Stimulated activated CD4-positive, alpha-beta T cell treated with anti-CD3 and anti-CD28 coated beads, Interleukin-12 subunit alpha, Interleukin-12 subunit beta, amount 100 ng/mL, for 4 hours (primary cell): Measurements from ENCODE around the gene EID3.
"Not testable (repeated sequence)": the region's sequence is repeated elsewhere in the genome, so short reads cannot be mapped to it uniquely, and the experiment has no call there.

ENCODE experiments used
- DNase-seq: peaks from one replicate; pipeline ENCODE4 v3.0.0-alpha.2; 2020

EID3 gene

DNA sequence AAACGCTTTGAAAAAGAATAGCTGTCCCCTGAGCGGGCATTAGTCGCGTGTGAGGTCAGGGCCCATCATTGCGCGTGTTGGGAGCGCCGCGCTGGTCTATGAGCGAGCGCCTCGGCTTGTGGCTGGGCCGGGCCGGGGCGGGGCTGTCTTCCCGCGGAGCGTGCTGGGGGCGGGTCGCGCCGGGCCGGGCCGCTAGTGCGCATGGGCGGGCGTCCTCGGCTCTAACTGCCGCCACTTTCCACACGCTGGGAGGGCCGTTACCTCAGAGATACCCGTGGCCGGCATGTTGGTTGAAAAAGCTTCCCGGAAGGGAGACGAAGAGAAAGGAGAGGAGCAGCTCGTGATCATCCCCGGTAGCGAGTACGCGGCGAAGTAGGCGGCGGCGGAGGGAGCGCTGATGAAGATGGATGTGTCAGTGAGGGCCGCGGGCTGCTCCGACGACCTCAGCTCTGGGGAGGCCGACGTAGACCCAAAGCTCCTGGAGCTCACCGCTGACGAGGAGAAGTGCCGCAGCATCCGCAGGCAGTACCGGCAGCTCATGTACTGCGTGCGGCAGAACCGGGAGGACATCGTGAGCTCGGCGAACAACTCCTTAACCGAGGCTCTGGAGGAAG is at the start of gene EID3:
TSS of gene EID3 (plus strand) at position 202 of the 614 bp plus-strand sequence. CDS start at position 398, 196 bp downstream.
- peak; percentile 88 for DNase-seq

DNA sequence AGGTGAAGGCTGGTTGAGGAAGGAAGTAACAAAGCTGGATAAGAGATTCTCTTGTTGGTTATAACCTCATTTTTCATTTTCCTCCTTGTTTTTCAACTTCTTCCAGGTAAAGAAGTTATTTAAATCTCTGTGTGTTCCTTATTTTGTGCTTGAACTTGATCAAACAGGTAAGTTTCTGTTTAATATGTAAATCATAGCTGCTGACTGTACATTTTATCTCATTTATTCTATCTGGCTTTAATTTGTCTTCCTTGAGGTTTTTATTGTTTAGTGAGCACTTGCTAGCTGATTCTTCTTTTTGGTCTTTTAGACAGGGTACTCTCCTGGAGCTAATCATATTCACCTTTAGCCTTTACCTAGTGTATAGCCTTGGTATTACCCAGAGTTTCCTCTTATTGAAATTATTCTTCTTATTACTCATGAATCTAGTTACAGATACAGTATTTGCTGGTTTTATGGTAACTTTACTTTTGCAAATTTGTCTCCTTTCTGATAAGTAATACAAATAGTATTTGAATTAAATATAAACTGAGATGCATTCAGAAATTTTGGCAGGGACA is 45.5 kb upstream of the EID3 start:
- no peak for DNase-seq

GRCh38 chr12:104258476-104259067 is 45.0 kb upstream of the EID3 start:
- DNase-seq, result no peak

- no peak for DNase-seq
Observed at GRCh38 chr12:104263026-104263425, 40.5 kb upstream of the EID3 start.

GRCh38 chr12:104263580-104264358 is 39.8 kb upstream of the EID3 start:
- DNase-seq, result no peak

DNA sequence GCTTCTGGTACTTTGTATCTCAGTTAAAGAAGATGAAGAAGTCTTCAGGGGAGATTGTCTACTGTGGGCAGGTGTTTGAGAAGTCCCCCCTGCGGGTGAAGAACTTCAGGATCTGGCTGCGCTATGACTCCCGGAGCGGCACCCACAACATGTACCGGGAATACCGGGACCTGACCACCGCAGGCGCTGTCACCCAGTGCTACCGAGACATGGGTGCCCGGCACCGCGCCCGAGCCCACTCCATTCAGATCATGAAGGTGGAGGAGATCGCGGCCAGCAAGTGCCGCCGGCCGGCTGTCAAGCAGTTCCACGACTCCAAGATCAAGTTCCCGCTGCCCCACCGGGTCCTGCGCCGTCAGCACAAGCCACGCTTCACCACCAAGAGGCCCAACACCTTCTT is 38.1 kb upstream of the EID3 start:
- DNase-seq, result not testable (repeated sequence)

DNA sequence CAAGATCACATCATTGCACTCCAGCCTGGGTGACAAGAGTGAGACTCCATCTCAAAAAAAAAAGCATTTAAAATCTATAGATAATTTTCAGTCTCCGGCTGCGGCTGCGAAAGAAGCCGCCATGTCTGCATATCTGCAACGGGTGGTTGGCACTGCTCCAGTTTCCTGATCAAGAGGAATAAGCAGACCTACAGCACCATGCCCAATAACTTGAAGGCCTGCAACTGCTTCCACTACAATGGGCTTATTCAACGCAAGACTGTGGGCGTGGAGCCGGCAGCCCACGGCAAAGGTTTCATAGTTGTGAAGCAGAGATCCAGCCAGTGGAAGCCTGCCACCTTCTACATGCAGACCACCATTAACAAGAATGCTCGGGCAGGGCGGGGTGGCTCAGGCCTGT is 30.6 kb upstream of the EID3 start:
- no peak for DNase-seq

DNA sequence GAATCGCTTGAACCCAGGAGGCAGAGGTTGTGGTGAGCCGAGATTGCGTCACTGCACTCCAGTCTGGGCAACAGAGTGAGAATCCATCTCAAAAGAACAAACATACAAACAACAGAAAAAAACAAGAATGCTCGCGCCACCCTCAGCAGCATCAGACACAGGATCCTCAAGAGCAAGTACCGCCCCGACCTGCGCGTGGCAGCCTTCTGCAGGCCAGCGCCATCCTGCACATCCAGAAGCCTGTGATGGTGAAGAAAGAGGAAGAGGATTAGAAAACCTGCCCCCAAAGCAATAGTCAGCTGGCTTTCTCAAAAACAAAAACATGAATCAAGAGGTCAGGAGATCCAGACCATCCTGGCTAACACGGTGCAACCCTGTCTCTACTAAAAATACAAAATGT is 30.0 kb upstream of the EID3 start:
- DNase-seq, result no peak

DNA sequence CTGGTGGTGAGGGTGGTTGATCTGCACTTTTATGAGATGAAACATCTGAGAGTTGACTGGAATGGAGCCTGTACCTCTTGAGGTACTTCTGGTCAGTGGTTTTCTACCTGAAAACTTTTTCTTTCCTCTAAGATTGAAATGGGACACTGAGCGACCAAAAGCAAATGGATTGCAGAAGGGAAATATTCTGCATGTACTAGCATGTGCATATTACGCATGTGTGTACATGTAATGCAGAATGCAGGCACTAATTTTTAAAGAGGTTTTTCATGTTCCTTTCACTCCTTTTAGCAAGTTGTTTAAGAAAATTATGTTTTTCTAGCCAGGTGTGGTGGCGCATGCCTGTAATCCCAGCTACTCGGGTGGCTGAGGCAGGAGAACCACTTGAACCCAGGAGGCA is 28.7 kb upstream of the EID3 start:
- DNase-seq, result no peak

DNA sequence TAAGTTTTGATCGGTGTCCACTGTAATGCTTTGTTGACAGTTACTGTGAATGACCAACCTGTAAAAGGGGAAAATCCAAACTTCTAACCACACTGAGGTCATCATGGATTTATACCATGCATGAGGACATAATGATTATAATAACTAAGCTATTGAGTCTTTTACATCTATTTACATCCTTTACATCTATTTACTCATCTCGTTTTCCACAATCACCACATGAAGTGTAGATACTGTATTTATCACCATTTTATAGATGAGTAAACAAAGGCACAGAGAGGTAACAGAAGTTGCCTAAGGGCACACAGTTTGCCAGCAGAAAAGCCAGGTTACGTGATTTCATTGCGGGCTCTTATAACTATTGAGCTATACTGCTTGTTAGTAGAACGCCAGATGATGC is 27.9 kb upstream of the EID3 start:
- DNase-seq, result no peak

- DNase-seq, result no peak
Observed at GRCh38 chr12:104276273-104277131, 27.0 kb upstream of the EID3 start.

GRCh38 chr12:104279164-104279563 is 24.4 kb upstream of the EID3 start:
- DNase-seq, result no peak

DNA sequence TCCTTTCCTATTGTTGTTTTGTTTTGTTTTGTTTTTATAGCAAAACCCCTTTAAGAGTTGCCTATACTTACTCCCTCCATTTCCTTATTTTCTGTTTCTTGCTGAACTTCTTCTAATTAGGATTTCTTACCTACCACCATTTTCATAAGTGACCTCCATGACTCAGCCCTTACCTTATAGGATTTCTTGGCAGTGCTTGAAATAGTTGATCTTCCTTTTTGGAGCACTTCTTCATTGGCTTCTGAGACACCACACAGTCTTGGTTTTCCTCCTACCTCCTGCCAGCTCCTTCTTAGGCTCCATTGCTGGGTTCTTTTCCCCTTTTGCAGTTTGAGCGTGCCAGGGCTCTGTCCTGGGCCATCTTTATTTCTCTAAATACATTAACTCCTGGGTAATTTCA is 23.4 kb upstream of the EID3 start:
- DNase-seq, result no peak

GRCh38 chr12:104280717-104281458 is 22.7 kb upstream of the EID3 start:
- no peak for DNase-seq

DNA sequence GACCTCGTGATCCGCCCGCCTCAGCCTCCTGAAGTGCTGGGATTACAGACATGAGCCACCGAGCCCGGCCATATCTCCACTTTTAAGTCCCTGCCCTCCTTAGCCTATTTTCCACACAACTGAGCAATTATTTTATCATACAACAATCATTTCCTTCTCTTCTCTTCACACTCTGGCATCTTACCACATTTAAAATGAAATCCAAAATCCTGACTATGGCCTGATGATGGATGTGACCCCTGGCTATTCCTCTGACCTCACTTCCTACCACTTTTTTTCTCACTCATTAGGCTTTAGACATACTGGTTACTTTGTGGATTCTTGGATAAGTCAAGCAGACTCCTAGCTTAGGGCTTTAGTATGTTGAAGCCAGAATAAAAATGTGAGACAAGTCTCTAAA is 21.9 kb upstream of the EID3 start:
- no peak for DNase-seq

GRCh38 chr12:104282109-104282508 is 21.4 kb upstream of the EID3 start:
- DNase-seq, result no peak

DNA sequence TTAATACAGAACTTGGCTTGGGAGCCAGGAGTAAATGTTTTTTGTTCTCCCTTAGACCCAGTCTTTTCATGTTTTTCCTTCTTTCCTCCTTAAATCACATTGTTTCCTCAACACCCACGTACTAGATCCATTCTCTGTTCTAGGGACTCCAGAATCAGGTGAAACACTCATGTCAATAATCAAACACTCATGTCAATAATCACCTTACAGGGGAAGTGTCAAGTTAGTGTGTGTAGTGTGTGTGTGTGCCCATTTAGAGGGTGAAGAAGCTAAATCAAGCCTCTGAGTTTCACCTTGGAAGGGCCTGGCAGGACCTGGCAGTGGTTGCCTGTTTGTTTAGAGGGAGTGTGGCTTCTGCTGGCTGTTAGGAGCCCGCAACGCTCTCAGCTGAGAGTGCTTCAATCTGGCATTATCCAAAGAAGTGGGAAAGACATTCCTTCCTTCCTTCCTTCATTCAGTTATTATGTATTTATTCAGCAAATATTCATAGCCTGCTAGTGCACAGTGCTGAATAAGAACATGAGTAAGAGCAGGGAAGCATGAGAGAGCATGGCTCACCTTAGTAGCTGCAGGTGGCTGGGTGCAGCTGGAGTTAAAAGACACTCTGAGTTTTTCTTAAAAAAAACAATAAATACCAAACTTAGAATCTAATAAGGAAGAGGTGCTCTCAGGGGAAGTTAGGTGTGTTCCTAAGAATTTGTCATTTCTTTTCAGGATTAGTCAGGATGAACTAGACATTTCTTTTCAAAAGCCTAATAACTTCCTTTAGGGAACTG is 17.6 kb upstream of the EID3 start:
- no peak for DNase-seq

DNA sequence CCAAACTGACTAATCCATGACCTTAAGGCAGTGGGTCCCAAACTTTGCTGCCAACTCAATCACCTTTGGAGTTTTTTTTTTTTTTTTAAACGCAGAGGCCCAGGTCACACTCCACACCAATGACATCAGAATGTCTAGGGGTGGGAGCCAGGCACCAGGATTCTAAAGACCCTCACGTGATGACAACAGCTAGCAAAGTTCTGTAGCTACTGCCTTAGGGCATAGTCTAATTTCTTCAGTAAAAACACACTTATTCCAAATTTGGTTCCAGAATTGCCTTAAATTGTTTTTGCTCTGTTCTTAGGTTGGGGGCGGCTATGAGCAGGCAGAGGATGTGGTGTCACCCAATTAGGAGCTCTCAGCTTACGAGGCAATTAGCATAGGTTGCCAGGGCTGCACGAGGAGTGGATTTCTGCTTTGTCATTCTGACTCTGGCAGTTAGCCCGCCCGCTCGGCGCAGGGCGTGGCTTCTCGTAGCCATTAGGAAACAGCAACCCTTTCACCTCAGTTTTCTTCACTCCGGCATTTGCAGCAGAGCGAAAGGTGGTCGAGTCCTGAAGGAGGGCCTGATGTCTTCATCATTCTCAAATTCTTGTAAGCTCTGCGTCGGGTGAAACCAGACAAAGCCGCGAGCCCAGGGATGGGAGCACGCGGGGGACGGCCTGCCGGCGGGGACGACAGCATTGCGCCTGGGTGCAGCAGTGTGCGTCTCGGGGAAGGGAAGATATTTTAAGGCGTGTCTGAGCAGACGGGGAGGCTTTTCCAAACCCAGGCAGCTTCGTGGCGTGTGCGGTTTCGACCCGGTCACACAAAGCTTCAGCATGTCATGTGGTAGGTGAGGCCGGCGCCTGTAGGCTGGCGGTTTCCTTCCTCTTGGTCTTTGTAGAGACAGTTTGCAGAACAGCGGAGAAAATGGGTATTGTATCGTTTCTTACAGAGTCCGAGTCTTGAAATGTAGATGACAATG is 16.7 kb upstream of the EID3 start:
- DNase-seq, result peak; percentile 84

DNA sequence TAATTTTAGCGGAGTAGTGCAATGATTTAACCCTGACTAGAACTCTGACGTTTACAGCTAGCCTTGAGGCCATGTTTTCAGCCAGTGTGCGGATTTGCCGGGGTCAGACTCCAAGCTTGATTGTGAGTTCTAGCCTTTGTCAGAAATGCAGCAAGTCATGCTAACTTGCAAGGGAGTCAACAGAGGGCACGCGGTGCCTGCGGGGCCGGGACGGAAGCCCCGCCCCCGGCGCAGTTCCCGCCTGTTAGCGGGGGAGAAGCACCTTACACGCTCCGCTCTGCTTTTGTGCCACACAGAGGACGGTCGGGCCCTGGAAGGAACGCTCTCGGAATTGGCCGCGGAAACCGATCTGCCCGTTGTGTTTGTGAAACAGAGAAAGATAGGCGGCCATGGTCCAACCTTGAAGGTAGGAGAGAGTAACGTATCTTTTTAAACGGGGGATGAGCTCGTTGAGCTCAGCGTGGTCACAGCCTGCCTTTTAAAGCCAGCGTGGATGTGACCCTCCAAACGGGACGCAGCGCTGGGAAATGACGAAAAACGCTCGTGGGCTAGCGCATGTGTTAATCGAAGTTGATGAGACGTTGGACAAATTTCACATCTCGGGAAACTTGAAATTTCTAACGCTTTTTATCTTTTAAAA is 14.8 kb upstream of the EID3 start:
- peak; percentile 80 for DNase-seq

- DNase-seq, result no peak
Observed at GRCh38 chr12:104290320-104290719, 13.2 kb upstream of the EID3 start.
